GM18870 (cell line): Measurements from ENCODE around the gene ACTR8.
"Not testable (repeated sequence)": the region's sequence is repeated elsewhere in the genome, so short reads cannot be mapped to it uniquely, and the experiment has no call there.

Experiments used
- ATAC-seq: cut with Tn5 transposase; IDR thresholded peaks from one replicate; pipeline ENCODE4 v1.9.1; 2021; ENCODE audit warnings: moderate library complexity; ENCODE audit not compliant: unreplicated experiment

Gene ACTR8, protein sequence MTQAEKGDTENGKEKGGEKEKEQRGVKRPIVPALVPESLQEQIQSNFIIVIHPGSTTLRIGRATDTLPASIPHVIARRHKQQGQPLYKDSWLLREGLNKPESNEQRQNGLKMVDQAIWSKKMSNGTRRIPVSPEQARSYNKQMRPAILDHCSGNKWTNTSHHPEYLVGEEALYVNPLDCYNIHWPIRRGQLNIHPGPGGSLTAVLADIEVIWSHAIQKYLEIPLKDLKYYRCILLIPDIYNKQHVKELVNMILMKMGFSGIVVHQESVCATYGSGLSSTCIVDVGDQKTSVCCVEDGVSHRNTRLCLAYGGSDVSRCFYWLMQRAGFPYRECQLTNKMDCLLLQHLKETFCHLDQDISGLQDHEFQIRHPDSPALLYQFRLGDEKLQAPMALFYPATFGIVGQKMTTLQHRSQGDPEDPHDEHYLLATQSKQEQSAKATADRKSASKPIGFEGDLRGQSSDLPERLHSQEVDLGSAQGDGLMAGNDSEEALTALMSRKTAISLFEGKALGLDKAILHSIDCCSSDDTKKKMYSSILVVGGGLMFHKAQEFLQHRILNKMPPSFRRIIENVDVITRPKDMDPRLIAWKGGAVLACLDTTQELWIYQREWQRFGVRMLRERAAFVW

DNA sequence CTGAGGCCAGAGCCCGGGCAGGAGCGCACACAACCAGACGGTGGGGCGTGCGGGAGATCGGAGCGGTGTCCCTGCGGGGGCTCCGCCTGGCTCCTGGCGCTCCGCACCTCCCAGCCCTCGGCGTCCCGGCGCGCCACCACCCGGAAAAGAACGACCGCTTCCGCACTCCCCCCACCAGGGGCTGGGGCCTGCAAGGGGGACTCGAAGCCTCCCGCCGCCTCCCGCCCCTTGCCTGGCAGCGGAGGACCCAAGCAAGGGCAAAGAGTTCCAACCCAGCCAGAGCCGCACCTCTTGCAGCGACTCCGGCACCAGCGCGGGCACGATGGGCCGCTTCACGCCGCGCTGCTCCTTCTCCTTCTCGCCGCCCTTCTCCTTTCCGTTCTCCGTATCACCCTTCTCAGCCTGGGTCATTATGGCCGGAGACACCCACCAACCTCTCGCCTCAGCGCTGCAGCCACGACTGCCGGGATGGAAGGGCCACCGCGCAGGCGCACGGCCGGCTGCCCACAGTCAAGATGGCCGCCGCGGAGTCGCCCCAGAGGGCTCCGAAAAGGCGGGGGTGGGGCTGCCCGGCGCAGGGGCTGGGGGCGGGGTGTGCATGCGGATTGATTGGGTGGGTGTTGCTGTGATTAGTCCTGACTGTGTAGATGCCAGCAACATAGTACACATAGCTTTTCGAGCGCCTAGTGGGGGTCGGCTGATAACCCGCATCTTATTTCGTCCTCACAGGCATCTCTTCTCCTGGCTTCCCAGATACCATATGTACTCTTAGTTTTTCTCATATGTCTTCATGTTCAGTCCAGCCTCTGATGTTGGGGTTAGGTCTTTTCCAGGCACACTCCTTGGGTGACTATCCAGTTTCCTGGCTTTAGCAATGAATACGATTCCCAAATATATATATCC is at the start of gene ACTR8:
TSS of gene ACTR8 (minus strand) at position 462 of the 903 bp plus-strand sequence. CDS start at position 411, 51 bp downstream.
- peak; percentile 55 for ATAC-seq

DNA sequence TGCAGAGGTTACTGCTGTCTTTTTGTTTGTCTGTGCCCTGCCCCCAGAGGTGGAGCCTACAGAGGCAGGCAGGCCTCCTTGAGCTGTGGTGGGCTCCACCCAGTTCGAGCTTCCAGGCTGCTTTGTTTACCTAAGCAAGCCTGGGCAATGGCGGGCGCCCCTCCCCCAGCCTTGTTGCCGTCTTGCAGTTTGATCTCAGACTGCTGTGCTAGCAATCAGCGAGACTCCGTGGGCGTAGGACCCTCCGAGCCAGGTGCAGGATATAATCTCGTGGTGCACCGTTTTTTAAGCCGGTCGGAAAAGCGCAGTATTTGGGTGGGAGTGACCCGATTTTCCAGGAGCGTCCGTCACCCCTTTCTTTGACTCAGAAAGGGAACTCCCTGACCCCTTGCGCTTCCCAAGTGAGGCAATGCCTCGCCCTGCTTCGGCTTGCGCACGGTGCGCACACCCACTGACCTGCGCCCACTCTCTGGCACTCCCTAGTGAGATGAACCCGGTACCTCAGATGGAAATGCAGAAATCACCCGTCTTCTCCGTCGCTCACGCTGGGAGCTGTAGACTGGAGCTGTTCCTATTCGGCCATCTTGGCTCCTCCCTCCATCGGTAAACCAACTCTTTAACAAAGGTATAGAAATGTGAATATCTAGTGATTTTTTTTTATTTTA is 45.4 kb upstream of the ACTR8 start:
- not testable (repeated sequence) for ATAC-seq

DNA sequence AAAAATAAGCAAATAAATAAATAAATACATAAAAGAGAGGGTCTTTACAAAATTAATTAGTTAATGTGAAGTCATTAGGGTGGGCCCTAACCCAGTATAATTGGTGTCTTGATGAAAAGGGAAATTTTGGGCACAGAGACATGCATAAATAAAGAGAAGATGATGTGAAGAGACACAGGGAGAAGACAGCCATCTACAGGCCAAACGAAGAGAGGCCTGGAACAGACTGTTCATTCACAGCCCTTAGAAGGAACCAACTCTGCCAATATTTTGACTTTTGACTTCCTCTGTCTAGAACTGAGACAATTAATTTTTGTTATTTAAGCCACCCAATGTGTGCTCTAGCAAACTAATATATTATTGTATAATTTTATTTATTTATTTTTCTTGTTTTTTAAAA is 39.3 kb upstream of the ACTR8 start:
- no peak for ATAC-seq

DNA sequence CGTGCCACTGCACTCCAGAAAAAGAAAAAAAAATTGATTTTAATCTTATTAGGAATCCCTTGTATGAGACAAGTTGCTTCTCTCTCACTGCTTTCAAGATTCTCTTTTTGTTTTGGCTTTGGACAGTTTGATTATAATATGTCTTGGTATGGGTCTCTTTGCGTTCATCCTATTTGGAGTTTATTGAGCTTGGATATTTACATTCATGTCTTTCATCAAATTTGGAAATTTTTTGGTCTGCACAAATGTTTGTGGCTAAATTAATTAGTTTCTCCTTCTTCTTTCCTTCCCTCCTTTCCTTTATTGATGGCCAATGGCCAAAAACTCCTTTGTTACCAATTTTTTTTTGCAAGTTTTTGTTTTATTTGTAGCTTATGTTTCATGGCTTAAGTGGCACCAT is 37.8 kb upstream of the ACTR8 start:
- no peak for ATAC-seq

DNA sequence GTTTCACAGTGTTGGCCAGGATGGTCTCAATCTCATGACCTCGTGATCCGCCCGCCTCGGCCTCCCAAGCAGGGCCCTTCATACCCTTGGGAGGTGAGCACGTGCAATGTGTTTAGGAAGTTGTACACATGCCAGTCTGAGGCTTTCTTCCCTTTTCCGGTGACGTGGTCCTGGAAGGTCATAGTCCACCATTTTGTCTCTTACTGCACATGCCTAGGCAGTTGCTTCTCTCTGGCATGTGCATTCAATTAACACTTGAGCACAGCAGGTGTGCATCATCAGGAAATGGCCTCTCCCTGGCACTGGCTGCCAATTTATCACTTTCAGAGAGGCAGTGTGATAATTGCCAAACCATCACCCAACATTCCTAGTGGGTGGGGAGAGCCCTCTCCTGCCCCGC is 31.4 kb upstream of the ACTR8 start:
- no peak for ATAC-seq

DNA sequence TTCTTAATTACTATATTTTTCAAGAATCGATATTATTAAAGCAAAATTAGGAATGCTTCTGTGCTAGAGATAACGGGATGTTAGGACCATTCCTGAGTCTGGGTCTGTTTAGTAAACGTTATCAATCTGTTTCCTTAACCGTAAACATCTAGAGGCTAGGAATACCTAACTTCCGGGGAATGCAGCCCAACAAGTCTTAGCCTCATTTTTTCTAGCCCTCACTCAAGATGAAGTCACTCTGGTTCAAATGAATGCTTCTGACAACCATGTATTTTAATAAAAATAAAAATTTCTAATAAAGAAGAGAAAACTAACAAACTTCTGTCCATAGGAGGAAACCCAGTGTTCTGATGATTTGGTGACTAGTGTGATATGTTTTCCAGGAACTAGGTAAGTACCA is 20.8 kb upstream of the ACTR8 start:
- no peak for ATAC-seq

DNA sequence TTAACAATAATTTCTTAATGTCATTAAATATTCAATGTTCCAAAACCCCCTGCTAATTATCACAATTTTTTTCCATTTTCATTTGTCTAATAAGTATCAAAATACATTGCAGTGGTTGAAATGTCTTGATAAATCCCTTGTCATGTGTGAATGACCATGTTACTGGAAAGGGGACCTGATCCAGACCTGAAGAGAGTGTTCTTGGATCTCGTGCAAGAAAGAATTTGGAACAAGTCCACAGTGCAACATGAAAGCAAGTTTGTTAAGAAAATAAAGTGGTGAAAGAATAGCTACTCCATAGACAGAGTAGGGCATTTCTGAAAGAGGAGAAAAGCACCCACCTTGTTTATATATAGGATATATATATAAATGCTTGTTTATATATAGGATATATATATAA is 20.1 kb upstream of the ACTR8 start:
- ATAC-seq: no peak

DNA sequence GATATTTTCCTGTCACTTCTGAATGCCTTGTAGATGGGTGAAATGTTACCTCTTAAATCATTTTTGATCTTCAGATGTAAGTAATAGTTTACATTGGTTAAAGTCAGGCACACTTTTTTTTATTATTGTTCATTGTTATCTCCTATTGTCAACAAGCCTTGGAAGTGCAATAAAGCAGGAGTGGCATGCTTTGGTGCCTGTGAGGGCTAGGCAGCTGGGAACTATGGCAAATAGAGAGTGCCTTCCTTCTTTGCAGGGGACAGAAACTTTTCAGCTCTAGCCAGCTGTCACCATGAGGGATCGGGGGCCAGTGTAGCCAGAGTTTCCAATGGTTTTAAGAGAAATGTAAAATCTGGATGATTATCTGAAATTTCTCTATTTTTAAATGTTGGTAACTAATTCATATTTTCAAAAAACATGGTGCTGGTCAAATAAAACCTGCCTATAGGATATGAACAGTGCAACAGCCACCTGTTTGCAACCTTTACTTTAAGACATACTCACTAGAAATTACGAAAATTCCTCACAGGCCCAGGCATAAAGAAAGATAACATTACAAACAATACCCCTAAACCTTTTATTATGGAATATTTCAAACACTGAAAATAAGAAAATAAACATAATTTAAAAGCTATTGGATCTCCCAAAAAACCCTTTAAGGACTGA is 18.8 kb upstream of the ACTR8 start:
- no peak for ATAC-seq

DNA sequence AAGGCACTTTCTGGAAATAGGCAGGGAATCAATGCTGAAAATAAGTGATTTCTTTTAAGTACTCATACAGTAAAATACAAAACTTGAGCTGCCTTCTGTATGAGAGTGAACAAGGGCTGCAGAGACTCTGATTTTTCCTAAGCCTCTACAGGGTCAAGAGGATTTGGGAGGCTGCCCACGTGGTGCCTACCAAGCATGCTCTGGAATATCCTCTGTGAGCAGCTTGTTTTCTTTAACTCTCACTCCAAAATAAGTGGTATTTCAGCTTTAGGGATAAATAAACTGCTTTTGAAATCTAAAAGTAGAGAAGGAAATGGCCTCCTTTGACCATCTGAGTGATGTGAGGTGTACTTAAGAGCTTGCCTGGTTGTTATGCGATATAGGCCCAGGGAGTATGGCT is 17.8 kb upstream of the ACTR8 start:
- no peak for ATAC-seq

DNA sequence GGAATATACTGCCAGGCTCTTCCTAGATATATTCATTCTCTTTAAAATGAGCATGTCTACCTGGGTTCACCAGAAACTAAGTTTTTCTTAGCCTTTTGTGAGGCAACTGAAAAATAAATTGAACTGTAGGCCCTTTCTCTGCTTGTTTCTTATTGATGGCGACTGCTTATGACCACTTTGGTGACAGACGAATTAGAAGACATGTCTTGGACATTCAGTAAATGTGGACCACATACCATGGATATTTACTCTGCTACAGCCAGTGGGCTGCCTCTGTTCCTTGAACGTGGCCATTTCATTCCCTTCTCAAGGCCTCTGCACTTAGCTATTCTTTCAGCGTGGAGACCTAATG is 10.3 kb upstream of the ACTR8 start:
- no peak for ATAC-seq

DNA sequence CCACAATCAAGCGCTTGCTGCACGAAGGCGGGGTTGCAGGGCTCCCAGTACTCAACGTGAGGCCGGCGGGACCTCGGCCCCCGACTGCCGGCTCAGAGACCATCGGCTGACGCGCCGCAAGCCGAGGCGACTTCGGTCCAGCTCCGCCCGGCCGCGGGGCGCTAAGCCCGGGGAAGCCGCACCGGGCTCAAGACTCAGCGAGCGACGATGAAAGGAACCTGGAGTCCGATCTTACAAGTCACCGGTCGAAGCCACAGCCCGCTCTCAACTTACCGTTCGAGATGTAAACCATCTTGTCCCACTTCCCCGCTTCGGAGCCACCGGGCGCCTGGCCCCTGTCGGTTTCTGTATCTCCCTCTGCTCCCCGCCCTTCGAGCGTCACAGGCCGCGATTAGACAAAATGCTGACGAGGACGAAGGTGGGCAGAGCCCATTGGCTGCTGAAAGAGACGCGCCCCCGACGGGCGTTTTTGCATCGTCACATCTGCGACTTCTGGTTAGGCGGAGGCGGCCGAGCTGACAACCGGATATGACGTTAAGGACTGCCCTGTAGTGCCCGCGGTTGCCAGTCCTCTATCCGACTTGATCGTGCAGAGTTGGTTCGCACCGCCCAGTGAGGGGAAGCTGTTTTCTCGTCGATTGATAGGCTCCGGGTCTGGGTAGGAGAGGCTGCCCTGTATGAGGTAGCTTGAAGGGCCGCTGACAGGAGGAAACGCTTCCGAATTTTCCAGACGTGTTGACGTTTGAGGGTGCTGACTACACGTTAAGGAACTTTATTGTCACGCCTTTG is 9.7 kb upstream of the ACTR8 start, which contains the start of gene SELENOK:
TSS of gene SELENOK (minus strand) at position 363 of the 789 bp plus-strand sequence.
- ATAC-seq: peak; percentile 92

DNA sequence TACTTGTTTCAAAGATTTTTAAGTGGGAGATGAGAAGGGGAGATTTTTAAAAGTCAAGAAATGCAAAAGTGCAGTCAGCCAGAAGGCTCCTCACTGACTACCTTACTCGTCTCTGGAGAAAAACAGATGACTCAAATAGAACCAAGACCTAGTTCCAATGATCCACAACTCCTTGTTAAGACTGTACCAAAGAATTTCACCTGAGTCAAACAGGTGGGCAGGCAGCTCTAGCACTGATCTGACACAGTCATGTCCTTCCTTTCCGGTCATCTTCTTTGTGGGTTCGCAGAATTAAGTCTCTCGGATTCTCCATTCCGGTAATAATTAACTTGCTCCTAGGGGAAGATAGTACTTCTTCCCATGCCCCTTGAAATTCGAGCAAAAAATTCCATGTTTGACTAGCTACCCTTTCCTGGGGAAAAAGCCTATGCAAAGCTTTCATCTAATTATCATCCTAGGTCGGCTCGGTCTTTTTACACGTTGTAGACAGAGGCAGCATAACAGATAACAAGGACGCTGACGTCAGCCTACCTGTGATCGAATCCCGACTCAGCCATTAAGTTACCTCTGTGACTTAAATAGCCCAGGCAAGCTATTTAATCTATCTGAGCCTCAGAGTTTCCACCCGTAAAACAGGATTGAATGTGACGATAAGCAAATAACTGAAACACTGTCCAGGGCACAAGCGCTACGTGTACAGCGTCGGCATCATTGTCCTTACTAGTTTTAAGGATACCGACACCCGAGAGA is 8.9 kb upstream of the ACTR8 start:
- ATAC-seq: no peak

DNA sequence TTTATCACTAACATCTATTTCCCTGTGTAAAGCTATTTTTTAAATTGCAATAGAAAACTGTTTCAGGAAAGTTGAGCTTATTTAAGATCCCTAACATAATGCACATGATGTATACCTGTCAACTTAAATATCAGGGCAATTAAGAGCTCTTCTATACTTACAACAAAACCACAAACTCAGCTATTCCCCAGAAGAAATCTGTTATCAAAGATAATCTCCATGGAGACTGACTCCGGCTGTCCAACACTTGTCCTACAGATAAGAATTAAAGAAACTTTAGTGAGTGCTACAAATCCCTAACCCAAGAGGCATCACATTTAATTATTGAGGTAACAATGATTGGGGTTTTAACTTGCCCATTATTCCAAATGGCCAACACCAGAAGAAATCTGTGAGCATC is 6.3 kb upstream of the ACTR8 start:
- ATAC-seq: no peak

DNA sequence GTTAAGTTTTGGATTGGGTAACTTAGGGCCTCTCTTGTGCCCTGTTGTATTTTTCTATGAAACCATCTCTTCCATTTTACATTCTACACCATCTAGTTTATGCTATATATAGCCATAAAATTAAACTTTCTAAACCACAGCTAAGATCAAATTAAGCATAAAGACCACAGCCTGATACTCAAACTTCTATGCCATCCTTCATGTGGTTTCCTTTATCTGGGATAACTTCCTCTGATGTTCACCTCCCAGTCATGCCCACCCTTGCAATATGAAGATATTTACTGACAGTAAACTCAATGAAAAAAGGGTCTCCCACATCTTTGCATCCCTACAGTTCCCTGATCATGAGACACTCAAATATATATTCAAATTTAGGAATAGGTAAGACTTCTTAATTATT is 5.5 kb upstream of the ACTR8 start:
- ATAC-seq: no peak

DNA sequence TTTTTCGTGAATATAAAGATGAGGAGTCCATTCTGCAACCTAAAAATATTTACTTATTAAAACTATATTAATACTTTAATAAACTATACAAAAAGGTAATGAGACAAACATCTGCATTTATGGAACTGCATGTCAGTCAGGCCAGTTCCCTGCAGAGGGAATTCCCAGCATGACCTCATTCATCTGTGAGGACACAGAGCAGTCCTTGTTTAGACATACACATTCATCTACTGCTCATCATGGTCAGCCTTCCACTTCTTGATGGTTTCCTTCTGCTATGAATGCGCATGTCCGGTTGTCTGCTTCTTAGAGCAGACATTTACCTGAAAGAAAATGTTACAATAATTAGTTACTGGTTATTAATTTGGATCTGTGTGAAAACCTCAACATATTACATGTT is 3.3 kb upstream of the ACTR8 start:
- no peak for ATAC-seq

DNA sequence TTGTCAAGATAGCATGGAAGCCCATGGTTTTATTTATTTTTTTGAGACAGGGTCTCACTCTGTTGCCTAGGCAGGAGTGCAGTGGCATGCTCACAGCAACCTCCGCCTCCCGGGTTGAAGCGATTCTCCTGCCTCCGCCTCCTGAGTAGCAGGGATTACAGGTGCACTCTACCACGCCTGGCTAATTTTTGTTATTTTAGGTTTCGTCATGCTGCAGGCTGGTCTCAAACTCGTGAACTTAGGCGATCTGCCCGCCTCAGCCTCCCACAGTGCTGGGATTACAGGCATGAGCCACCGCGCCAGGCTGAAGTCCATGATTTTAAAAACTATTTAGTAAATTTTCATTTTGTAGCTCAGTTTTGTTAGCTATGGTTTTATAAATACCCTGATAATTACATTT is 2.7 kb upstream of the ACTR8 start:
- ATAC-seq: no peak

DNA sequence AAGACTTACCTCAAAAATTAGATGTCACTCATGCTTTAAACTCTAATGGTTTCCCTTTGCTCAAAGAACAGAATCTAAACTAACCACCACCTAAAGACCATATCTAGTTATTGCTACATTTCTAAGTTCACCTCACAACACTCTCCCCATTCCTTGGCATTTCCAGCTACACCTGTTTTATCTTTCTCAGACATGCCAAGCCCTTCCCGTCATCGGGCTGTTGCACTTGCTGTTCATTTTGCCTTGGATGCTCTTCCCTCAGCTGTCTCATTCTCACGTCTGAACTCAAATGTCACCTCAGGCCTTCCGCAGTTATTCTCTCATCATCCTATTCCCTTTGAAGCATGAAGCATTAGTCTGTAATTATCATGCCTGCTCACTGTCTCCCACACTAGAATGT is 1.1 kb upstream of the ACTR8 start:
- no peak for ATAC-seq

DNA sequence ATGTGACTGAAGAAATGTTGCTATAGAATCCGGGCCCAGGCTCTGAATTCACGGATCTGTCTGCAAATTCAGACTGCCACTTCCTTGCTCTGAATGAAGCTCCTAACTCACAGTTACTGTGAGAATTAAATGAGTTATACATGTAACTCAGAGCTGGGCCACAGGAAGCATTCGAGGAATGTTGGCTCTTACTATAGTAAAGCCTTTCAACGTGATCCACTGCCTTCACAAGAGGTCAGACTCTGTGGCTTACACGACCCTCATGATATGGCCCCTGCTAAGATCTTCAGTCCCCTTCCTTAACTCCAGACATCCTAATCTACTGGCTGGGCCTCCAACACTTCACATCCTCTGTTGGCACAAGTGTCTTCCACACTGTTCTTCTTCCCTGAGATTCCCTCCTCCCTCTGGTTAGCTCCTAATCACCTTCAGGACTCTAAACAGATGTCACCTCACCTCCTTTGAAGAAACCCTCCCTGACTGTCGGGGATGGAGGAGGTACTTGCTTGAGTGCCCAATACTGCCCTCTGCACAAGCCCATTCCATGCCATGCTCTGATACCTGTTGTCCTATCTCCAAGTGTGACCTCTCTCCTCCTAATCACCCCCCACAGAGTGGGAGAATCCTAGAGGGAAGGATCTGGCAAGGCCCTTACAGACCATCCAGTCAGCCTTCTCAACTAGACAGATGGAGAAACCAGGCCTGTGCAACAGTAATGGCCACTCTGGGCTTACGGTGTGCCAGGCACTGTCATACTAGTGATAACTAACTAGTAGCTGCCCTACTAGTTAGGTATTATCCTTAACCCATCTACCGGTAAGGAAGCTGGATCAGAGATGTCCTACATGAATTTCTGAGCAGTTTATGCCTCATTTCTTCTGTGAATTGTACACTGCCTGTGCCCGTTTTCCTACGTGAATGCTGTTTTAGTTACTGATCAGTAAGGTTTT is 1.3 kb downstream of the ACTR8 start:
- no peak for ATAC-seq
